Body of pancreas (tissue), 4 donors: Measurements from ENCODE around the gene CLCF1. TPM values are rescaled to one million over a fixed set of nuclear protein-coding genes. Genes with fewer than 3 reads are reported as not detected.
A peak's percentile ranks its signal among the peaks of the same experiment; 100 is the strongest.
"Not testable (repeated sequence)": the region's sequence is repeated elsewhere in the genome, so short reads cannot be mapped to it uniquely, and the experiment has no call there.

Experiments
- ATAC-seq: fragments of 150-250 bp; one replicate; pipeline ENCODE4 v1.9.1; 2016
- DNase-seq, 4 donors: peaks; one replicate each; pipeline ENCODE4 v3.0.0-alpha.2; 2019
- H3K27ac ChIP-seq, 4 donors: fragments of 200-600 bp; sonication (generic); 1 replicate in 3 of 4; 2 replicates in 1 of 4; pipeline versions ENCODE4 v1.5.1 to v1.6.1; 2016 to 2019; ENCODE audit warnings: mild to moderate bottlenecking in 1 of 4, mixed read lengths in 1 of 4, moderate library complexity in 1 of 4
- H3K27me3 ChIP-seq, 2 donors: fragments of 200-600 bp; sonication (generic); one replicate each; pipeline ENCODE4 v1.6.0; 2016; ENCODE audit warnings: mild to moderate bottlenecking in 1 of 2
- H3K36me3 ChIP-seq, 2 donors: fragments of 200-600 bp; sonication (generic); replicated peaks in 1 of 2; 2 replicates each; pipeline ENCODE4 v1.5.1; 2016; ENCODE audit warnings: low read depth in 2 of 2; ENCODE audit not compliant: insufficient read depth in 1 of 2
- H3K4me1 ChIP-seq: fragments of 200-600 bp; sonication (generic); one replicate; pipeline ENCODE4 v1.6.0; 2016
- H3K4me3 ChIP-seq, 2 donors: fragments of 200-600 bp; sonication (generic); 1 replicate in 1 of 2; 2 replicates in 1 of 2; pipeline ENCODE4 v1.5.1; 2016 to 2019
- H3K9me3 ChIP-seq, 3 donors: fragments of 200-600 bp; sonication (generic); 1 replicate in 2 of 3; 2 replicates in 1 of 3; pipeline ENCODE4 v1.5.1; 2016
- POLR2A ChIP-seq, 3 donors: fragments of 450-650 bp; IDR thresholded peaks; one replicate each; pipeline ENCODE4 v1.6.1; 2016; ENCODE audit warnings: antibody characterized with exemption in 3 of 3, mild to moderate bottlenecking in 2 of 3
- WGBS, 2 donors: methylation state at CpG; one replicate each; pipeline ENCODE4 v1.1.5; 2017; 5-methylcytosine and 5-hydroxymethylcytosine counted together
- intact Hi-C: fragments of 100-400 bp; cut with DNase I; formaldehyde crosslinking; loops from one replicate; pipeline ENCODE4 v1.15.1; 2023
- total RNA-seq, 2 donors: library from RNA; depleted of rRNA; stranded (reverse); fragments of >200 nt; gene quantifications; one replicate each; pipeline ENCODE4 v1.1.0, GENCODE V29; 2016
- TF ChIP-seq, protein P1 (sequence below), 7 experiments: fragments of 450-650 bp in 4 of 7; fragments of 200-600 bp in 3 of 7; sonication (generic) in 3 of 7; IDR thresholded peaks; one replicate each; pipeline ENCODE4 v1.5.1; 2016 to 2019; ENCODE audit warnings: antibody characterized with exemption in 7 of 7

The CLCF1 gene
- total RNA-seq, 2 donors from 2014 or later = 2.3 to 14.5 TPM

DNA sequence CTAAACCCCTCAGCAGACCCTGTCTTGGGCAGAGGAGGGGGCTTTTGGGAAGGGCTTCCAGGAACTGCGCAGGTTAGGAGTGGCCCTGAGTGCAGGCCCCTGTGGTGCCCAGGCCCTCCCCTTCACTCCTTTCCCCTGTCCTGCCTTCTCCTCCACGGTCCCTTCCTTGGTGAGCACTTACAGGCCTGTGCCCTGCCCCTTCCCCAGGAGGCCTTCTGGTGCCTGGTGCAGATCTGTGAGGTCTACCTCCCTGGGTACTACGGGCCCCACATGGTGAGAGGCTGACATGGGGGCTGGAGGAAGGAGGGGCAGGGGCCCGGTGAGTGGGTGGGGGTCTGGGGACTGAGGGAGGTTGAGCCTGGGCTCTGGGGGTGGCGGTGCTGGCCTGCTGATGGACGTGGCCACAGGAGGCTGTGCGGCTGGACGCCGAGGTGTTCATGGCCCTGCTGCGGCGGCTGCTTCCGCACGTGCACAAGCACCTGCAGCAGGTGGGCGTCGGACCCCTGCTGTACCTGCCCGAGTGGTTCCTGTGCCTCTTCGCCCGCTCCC, 33.1 kb upstream of the CLCF1 start:
- H3K36me3 ChIP-seq = no peaks in the 10 kb centered on the region
- DNase-seq (no peak), ATAC-seq (no peak)
- no peak for TF ChIP-seq POLR2A (IDR thresholded peaks at IDR 0.05)
- TF ChIP-seq, protein P1, sequence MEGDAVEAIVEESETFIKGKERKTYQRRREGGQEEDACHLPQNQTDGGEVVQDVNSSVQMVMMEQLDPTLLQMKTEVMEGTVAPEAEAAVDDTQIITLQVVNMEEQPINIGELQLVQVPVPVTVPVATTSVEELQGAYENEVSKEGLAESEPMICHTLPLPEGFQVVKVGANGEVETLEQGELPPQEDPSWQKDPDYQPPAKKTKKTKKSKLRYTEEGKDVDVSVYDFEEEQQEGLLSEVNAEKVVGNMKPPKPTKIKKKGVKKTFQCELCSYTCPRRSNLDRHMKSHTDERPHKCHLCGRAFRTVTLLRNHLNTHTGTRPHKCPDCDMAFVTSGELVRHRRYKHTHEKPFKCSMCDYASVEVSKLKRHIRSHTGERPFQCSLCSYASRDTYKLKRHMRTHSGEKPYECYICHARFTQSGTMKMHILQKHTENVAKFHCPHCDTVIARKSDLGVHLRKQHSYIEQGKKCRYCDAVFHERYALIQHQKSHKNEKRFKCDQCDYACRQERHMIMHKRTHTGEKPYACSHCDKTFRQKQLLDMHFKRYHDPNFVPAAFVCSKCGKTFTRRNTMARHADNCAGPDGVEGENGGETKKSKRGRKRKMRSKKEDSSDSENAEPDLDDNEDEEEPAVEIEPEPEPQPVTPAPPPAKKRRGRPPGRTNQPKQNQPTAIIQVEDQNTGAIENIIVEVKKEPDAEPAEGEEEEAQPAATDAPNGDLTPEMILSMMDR (IDR thresholded peaks at IDR 0.05) = no peak
- H3K9me3 ChIP-seq = no peaks in the 10 kb centered on the region
- H3K27me3 ChIP-seq = no peaks in the 10 kb centered on the region
- intact Hi-C loops = no loop called here
- 72 to 85% methylated on average over 5 to 16 of the region's 18 CpGs for WGBS, 2 donors
- H3K27ac ChIP-seq = no peak overlapping the region
- H3K4me1 ChIP-seq = peaks cover 14% of the 10 kb centered on the region
- H3K4me3 ChIP-seq = no peak overlapping the region

DNA sequence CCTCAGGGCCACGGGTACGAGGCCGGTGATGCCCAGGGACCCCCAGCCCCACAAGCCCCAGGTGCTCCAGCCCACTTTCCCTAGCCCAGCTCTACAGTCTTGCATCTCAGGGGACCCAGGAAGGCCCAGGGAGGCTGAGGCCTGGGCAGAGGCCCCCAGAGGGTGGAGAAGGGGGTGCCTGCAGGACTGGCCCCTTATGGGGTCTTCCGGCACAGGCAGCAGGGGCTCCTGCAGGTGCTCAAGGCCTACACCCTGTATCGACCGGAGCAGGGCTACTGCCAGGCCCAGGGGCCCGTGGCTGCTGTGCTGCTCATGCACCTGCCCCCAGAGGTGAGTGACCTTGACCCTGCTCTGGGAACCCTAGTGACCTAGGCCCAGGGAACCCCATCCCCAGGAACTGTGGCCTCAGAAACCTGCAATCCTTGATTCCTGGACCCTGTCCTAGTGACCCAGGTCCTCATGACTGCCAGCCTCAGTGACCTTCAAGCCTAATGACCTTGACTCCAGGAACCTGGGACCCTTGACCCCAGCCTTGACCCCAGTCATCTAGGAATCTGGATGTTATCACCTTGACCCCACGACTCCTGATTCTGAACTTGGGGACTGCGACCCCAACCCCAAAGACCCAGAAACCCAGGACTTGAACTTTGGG, 32.4 kb upstream of the CLCF1 start:
- no peak overlapping the region for H3K4me3 ChIP-seq

DNA sequence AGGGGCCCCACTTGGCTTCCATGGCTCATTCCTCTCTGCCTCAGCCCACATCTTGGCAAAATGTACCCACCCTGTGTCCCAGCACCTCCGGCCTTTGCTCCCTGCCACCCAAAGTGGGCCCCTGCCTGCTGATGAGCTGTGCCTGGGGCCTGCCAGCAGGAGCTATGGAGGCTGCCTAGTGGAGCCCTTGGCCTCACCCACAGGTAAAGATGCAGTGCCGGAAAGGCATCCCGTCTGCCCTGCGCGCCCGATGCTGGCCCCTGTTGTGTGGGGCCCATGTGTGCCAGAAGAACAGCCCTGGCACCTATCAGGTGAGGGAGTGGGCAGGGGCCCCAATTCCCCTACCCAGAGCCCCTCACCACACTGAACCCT, 31.8 kb upstream of the CLCF1 start:
- H3K27me3 ChIP-seq = no peaks in the 10 kb centered on the region
- no peaks in the 10 kb centered on the region for H3K9me3 ChIP-seq
- H3K4me1 ChIP-seq = peaks cover 19% of the 10 kb centered on the region
- no peak overlapping the region for H3K27ac ChIP-seq
- DNase-seq (no peak), ATAC-seq (no peak)
- TF ChIP-seq, protein P1 (IDR thresholded peaks at IDR 0.05) = no peak
- TF ChIP-seq POLR2A (IDR thresholded peaks at IDR 0.05) = no peak
- WGBS, 2 donors = 85% methylated on average over 6 of the region's 6 CpGs; no CpG with 5 or more reads in 1 of the 2 donors
- no peaks in the 10 kb centered on the region for H3K36me3 ChIP-seq
- H3K4me3 ChIP-seq = no peak overlapping the region
- intact Hi-C loops = no loop called here

More for the DNA sequence above, 32.4 kb upstream of the CLCF1 start:
- no peaks in the 10 kb centered on the region for H3K27me3 ChIP-seq
- 42 to 80% methylated on average over 1 to 6 of the region's 9 CpGs for WGBS, 2 donors
- no peak overlapping the region for H3K27ac ChIP-seq
- ATAC-seq (no peak), DNase-seq (no peak)
- H3K9me3 ChIP-seq = no peaks in the 10 kb centered on the region
- intact Hi-C loops = no loop called here
- H3K4me1 ChIP-seq = peaks cover 18% of the 10 kb centered on the region
- H3K36me3 ChIP-seq = no peaks in the 10 kb centered on the region
- TF ChIP-seq, protein P1 (IDR thresholded peaks at IDR 0.05) = no peak
- no peak for TF ChIP-seq POLR2A (IDR thresholded peaks at IDR 0.05)

DNA sequence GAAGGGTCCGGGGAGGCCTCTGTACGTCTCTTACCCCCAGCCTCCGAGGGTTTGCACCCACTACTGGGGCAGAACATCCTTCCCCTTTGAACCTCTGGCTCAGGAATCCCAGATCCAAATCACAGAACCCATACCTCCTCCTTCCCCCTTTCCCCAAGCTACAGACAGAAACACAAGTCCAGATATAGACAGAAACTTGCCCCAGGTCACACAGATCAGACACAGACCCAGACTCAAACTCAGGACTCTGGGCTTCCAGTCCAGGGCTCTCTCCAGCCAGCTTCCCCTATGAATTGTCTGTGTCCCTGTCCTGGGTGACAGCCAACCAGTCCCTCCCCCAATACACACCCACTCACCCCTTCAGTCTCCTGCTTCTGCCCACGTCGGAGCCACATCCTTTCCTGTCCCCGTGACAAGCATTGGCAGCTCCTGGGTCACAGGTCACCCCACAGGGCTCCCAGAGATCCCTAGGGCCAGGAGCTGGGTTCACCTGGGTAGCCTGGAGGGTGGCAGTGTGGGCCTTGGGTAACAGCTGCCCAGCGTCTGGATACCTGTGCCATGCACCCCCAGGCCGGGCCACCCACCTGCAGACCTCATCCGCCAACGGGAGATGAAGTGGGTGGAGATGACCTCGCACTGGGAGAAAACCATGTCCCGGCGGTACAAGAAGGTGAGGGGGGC, 31.3 kb upstream of the CLCF1 start:
- H3K27ac ChIP-seq = no peak overlapping the region
- H3K4me1 ChIP-seq = peaks cover 21% of the 10 kb centered on the region
- no peaks in the 10 kb centered on the region for H3K27me3 ChIP-seq
- H3K9me3 ChIP-seq = no peaks in the 10 kb centered on the region
- DNase-seq (no peak), ATAC-seq (no peak)
- TF ChIP-seq, protein P1 (IDR thresholded peaks at IDR 0.05) = no peak
- no peak for TF ChIP-seq POLR2A (IDR thresholded peaks at IDR 0.05)
- no peak overlapping the region for H3K4me3 ChIP-seq
- no peaks in the 10 kb centered on the region for H3K36me3 ChIP-seq
- 45 to 65% methylated on average over 4 to 13 of the region's 13 CpGs for WGBS, 2 donors
- intact Hi-C loops = no loop called here

DNA sequence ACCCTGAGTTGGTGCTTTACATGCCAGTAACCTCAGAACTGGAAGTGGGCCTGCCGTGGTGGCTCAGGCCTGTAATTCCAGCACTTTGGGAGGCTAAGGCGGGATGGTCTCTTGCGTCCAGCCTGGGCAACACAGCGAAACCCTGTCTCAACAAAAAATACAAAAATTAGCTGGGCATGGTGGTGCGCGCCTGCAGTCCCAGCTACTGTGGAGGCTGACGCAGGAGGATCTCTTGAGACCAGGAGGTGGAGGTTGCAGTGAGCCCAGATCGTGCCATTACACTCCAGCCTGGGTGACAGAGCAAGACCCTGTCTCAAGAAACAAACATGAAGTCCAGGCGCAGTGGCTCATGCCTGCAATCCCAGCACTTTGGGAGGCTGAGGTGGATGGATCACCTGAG, 29.7 kb upstream of the CLCF1 start:
- DNase-seq, H3K27me3 ChIP-seq, ATAC-seq, intact Hi-C loops, H3K9me3 ChIP-seq, H3K27ac ChIP-seq, H3K36me3 ChIP-seq, H3K4me3 ChIP-seq: not testable (repeated sequence)
- peaks cover 27% of the 10 kb centered on the region for H3K4me1 ChIP-seq
- 94 to 96% methylated on average over 8 to 9 of the region's 9 CpGs for WGBS, 2 donors

DNA sequence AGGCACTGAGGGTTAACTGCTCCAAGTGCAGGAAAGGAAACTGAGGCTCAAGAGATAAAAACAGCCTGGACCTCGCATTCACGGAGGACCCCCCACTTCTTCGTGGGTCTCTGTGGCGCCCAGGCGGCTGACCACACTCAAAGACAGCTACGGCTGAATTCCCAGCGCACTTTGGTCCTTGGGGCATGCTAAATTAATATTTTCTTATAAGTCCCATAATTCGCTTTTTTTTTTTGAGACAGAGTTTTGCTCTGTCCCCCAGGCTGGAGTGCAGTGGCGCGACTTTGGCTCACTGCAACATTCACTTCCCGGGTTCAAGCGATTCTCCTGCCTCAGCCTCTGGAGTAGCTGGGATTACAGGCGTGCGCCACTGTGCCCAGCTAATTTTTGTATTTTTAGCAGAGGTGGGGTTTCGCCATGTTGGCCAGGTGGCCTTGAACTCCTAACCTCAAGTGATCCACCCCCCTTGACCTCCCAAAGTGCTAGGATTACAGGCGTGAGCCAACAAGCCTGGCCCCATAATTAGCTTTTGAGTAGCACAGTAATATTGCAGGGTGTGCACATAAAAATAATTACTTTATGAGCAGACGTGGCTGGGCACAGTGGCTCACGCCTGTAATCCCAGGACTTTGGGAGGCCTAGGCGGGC, 28.9 kb upstream of the CLCF1 start:
- H3K4me3 ChIP-seq, ATAC-seq, H3K9me3 ChIP-seq, H3K27me3 ChIP-seq, DNase-seq, intact Hi-C loops: not testable (repeated sequence)
- Histone ChIP-seq H3K36me3 (peaks cover 8 to 13% of the 10 kb centered on the region in 2 donors), H3K4me1 (peaks cover 27% of the 10 kb centered on the region), H3K27ac (peak overlapping the region; percentile 47 to 98 (median 78))
- WGBS, 2 donors = 48 to 51% methylated on average over 19 of the region's 19 CpGs
